ENCODE data around the gene FCGR2B. TPM values are rescaled to one million over a fixed set of nuclear protein-coding genes. Genes with fewer than 3 reads are reported as not detected.
A peak's percentile ranks its signal among the peaks of the same experiment; 100 is the strongest.
"Not testable (repeated sequence)": the region's sequence is repeated elsewhere in the genome, so short reads cannot be mapped to it uniquely, and the experiment has no call there.

The FCGR2B gene
- total RNA-seq, 1 donor from 2014 or later = 14.5 TPM

DNA sequence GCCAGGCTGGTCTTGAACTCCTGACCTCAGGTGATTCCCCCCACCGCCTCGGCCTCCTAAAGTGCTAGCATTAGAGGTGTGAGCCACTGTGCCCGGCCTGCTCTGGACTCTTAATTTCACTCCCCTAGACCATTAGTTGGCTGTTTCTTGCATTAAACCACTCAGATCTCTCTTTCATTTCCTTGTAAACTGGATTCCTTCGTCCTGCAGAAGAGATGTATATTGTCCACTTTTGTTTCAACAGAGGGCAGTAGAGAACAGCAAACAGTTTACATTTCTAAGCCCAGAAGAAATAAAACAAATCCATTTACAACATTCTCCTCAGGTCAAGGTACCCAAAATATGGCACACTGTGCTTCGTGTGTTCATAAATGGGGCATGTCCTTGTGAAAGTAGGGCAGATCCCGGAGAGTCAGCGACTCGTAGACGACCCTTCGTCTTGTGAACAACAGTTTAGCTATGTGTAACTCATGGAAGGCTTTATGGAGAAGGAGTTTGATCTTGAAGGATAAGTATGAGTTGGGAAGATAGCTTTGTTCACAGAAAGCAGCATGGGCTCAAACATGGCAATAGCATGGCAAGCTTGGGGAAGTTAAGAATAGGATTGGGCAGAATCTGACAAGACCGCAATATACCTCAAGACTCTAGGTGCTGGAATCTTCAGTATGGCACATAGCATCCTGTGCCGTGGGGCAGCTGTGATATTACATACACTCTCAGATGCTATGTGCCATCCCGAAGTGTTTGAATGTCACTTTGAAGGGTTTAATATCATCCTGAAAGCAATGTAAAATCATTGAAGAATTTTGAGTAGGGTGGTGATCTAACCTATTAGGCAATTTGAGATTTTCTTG lies 15.2 kb upstream of the FCGR2B start:
- not testable (repeated sequence) for H3K9me3 ChIP-seq; DNase-seq (ENCODE audit: low spot score in 2 of 2); H3K27ac ChIP-seq; H3K4me1 ChIP-seq; H3K27me3 ChIP-seq; H3K36me3 ChIP-seq; H3K4me3 ChIP-seq
- TF ChIP-seq, protein P1, sequence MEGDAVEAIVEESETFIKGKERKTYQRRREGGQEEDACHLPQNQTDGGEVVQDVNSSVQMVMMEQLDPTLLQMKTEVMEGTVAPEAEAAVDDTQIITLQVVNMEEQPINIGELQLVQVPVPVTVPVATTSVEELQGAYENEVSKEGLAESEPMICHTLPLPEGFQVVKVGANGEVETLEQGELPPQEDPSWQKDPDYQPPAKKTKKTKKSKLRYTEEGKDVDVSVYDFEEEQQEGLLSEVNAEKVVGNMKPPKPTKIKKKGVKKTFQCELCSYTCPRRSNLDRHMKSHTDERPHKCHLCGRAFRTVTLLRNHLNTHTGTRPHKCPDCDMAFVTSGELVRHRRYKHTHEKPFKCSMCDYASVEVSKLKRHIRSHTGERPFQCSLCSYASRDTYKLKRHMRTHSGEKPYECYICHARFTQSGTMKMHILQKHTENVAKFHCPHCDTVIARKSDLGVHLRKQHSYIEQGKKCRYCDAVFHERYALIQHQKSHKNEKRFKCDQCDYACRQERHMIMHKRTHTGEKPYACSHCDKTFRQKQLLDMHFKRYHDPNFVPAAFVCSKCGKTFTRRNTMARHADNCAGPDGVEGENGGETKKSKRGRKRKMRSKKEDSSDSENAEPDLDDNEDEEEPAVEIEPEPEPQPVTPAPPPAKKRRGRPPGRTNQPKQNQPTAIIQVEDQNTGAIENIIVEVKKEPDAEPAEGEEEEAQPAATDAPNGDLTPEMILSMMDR (IDR thresholded peaks at IDR 0.05) = peak in 2 of 3 experiments; percentile 20 to 53
- intact Hi-C loops (cut with DNase I) = loop anchor here (2.0 kb wide), 1 partner anchor 93 kb away; no protein-coding TSS in a partner anchor

DNA sequence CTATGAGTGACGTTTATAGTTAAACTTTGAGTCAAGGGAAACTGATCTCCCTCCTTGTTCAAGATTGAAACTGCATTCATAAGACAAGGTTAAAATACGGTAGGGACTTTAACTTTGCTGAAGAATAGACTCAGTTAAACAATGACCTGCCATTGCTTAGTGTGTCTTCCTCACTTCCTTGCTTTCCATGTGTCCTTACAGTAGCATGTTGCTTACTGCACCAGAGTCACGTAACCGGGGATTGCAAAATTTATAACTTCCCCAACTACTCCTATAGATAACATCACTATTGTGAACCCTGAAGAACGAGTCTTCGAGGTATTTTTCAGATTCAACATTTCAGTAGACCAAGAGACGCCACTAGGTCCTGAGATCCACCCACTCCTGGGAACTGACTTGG lies 9.4 kb upstream of the FCGR2B start:
- H3K27ac ChIP-seq; H3K9me3 ChIP-seq; H3K36me3 ChIP-seq; intact Hi-C loops (cut with DNase I); H3K4me1 ChIP-seq; DNase-seq (ENCODE audit: low spot score in 2 of 2); H3K27me3 ChIP-seq; H3K4me3 ChIP-seq: not testable (repeated sequence)

DNA sequence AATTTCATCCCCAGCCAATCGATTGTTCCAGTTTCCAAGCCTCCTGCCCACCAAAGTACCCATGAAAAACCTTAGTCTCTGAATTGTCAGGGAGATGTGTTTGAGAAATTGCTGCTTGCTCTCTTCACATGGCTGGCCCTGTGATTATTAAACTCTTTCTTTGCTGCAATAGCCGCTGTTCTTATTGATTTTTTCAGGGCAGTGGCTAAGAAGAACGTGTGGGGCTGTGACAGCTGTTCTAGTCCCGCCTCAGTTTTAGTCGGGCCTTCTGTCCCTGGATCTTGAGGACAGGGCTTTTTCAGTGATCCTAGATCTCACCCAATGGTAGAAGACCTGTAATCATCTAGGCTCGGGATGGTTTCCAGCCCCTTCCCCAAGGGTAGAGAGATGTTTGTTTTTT lies 9.0 kb upstream of the FCGR2B start:
- H3K27ac ChIP-seq; intact Hi-C loops (cut with DNase I); H3K4me3 ChIP-seq; H3K9me3 ChIP-seq; DNase-seq (ENCODE audit: low spot score in 2 of 2); H3K27me3 ChIP-seq; H3K36me3 ChIP-seq; H3K4me1 ChIP-seq: not testable (repeated sequence)

DNA sequence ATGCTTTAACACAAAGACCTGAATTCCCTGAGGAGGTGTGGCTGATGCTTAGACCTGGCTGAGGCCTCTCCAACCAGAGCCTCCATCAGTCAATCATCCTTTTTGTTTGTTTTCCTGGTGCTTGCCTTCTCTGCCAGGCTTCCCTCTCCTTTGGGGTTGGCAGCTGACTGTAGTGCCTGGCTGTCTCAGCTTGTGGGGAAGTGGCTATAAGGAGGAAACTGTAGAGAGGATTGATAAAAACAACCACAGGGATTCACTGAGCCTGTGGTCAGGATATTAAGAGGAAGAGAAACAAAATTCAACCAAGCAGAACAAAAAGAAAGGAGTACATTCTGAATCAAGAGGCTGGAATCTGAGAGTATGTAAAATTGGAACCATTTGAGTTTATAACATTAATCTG lies 4.4 kb upstream of the FCGR2B start:
- H3K4me1 ChIP-seq; H3K4me3 ChIP-seq; H3K27me3 ChIP-seq; DNase-seq (ENCODE audit: low spot score in 2 of 2); H3K27ac ChIP-seq; H3K36me3 ChIP-seq; H3K9me3 ChIP-seq; intact Hi-C loops (cut with DNase I): not testable (repeated sequence)

DNA sequence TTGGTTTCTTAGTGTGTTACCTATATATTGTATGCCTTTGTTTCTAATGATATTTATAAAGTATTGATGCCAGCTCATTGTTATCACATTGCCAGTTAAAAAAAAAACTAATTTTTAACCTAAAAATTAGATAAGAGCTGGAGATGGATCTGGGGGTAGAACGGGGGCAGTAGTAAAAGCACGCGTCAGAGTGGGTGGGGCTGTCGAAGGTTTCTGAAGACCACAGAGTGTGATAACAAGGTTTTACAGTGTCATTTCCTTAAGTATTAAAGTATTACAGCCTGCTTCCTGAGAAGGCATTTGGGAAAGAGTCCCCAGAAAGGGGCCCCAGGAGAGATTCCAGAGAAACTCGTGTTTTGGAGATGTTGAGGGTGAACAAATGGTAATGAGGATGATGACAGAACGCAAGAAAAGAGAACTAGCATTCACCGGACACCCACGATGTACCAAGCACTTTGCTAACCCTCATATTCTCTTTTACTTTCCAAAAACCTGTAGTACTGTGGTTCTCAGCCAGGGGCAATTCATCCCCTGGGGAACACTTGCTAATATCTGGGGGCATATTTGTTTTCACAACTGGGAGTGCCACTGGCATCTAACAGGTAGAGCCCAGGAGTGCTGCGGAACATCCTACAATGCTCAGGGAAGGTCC lies 1.2 kb upstream of the FCGR2B start:
- H3K4me1 ChIP-seq; intact Hi-C loops (cut with DNase I); H3K27ac ChIP-seq; H3K4me3 ChIP-seq; H3K36me3 ChIP-seq; DNase-seq (ENCODE audit: low spot score in 2 of 2); H3K9me3 ChIP-seq; H3K27me3 ChIP-seq: not testable (repeated sequence)

DNA sequence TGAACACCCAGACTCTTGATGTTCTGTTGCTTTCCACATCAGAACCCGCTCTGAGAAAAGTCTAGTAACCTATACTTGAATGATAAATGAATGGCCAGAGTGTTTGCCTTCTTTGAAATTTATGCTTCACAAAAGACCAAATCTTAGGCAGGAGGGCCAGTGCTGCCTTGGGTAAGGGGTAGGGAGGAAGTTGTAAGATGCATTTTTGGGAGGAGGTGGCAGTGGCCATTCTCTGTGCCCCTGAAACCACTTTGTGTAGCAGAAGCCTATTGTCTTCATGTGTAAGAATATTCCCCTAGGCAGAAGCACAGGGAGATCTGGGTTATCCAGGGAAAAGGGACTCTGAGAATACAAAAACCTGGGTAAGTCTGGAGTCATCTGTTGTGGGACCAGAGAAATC lies 626 bp downstream of the FCGR2B start:
- H3K27me3 ChIP-seq; H3K9me3 ChIP-seq; intact Hi-C loops (cut with DNase I); H3K36me3 ChIP-seq; H3K4me3 ChIP-seq; DNase-seq (ENCODE audit: low spot score in 2 of 2); H3K27ac ChIP-seq; H3K4me1 ChIP-seq: not testable (repeated sequence)

DNA sequence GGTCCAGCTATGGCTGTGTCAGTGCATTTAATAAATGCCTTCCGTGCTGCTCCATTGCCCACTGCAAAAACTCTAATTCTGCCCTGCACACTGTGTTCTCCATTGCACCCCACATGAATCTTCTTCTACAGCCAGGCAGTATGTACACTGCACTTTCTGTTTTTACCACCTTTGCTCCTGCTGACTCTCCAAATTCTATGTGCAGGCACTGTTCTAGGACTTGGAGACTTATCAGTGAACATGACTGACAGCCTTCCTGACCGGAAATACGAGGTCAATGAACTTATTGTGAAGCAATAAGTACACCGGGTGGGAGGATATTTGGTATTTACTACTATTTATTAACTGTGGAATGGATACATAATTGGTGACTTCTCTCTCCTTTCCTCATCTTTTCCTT lies 1.7 kb downstream of the FCGR2B start:
- H3K27me3 ChIP-seq; H3K36me3 ChIP-seq; H3K9me3 ChIP-seq; H3K4me3 ChIP-seq; H3K4me1 ChIP-seq; intact Hi-C loops (cut with DNase I); H3K27ac ChIP-seq; DNase-seq (ENCODE audit: low spot score in 2 of 2): not testable (repeated sequence)

DNA sequence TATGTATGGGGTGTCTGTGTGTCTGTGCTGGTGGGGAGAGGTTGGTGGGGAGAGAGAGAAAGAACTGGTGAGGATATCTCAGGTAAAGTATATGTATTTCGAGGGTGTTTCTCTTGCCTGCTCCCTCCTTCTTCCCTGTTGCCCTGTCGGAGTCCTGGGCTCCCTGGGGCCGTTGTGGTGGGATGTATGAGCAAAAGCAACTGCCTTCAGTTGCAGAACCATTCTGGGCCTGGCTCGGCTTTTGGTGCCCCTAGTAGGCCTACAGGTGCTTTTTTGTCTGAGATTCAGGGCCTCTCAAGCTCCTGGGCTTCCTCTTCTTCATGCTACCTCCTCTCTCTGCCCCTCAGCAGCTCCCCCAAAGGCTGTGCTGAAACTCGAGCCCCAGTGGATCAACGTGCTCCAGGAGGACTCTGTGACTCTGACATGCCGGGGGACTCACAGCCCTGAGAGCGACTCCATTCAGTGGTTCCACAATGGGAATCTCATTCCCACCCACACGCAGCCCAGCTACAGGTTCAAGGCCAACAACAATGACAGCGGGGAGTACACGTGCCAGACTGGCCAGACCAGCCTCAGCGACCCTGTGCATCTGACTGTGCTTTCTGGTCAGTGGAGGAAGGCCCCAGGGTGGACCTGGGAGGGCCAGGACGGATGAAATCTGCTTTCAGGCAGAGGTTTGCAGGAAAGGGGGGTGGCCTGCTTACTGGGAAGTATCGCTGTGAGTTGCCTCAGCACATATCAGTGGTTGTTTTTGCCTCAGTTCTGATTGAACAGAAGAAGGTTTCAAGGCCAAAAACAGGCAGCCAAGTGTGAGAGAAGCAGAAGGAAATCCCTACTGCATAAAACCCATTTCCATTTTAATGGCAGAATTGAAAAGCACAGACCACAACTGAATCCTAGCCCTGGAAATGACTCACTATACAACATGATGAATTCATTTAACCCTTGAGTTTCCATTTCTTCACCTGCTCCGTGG lies 8.4 kb downstream of the FCGR2B start:
- intact Hi-C loops (cut with DNase I); H3K27ac ChIP-seq: not testable (repeated sequence)

DNA sequence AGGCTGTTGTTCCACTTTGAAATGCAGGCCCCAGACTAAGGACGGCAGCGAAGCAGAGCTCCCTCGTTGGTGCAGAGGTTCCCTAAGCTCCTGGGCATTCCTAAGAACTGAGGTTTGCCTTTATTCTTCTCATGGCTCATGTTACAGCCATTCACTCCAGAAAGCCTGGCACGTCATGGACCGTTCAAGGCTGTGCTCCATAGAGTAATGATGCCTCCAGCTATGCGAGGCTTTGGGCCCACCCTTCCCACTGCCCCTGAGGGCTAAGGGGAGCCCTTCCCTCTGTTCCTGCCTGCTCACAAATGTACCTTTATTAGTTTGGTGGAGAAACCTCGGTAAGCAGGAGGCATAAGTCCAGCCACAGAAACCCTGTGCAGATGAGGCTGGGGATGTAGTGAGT lies 10.5 kb downstream of the FCGR2B start:
- H3K27me3 ChIP-seq; intact Hi-C loops (cut with DNase I); H3K4me1 ChIP-seq; H3K9me3 ChIP-seq; H3K4me3 ChIP-seq; H3K27ac ChIP-seq; DNase-seq (ENCODE audit: low spot score in 2 of 2); H3K36me3 ChIP-seq: not testable (repeated sequence)

More for the DNA sequence above, 8.4 kb downstream of the FCGR2B start:
- H3K4me3 ChIP-seq; H3K36me3 ChIP-seq; H3K27me3 ChIP-seq; DNase-seq (ENCODE audit: low spot score in 2 of 2); H3K4me1 ChIP-seq; H3K9me3 ChIP-seq: not testable (repeated sequence)

DNA sequence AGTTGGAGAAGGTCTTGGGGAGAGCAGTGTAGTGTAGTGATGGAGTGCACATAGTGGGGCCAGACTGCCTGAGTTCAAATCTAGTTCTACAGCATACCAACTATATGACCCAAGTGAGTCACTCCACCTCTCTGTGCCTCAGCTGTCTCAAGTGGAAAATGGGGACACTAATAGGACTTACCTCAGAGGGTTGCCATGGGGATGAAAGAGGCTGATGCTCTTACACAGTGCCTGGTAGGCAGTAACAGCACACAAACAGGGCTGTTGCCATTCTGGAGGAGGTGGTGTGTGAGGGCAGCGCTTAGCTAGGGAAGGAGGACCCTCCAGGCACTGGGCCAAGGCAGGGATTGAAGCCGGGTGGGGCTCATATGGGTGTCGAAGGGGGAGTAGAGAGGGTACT lies 11.5 kb downstream of the FCGR2B start:
- DNase-seq (ENCODE audit: low spot score in 2 of 2); H3K9me3 ChIP-seq; intact Hi-C loops (cut with DNase I); H3K27ac ChIP-seq; H3K27me3 ChIP-seq; H3K4me3 ChIP-seq; H3K36me3 ChIP-seq; H3K4me1 ChIP-seq: not testable (repeated sequence)

DNA sequence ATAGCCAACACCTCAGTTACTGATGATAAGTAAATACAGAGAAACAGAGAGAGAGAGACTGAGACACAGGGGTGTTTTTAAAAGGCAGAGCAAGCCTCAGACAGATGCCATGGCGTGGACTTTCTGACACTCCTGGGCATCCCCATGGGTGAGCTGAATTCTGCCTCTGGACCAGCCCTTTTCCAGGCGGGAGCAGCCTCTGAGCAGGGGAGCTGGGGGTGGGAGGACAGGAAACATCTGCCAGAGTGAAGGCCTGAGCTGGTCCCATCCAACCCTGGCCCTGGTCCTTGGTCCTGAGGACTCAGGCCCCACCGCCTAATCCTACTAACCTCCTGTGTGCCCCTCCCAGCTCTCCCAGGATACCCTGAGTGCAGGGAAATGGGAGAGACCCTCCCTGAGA lies 12.0 kb downstream of the FCGR2B start:
- intact Hi-C loops (cut with DNase I); H3K27me3 ChIP-seq: not testable (repeated sequence)

More for the DNA sequence above, 12.0 kb downstream of the FCGR2B start:
- not testable (repeated sequence) for H3K4me1 ChIP-seq; H3K9me3 ChIP-seq; H3K36me3 ChIP-seq; H3K27ac ChIP-seq; DNase-seq (ENCODE audit: low spot score in 2 of 2); H3K4me3 ChIP-seq
